IMR-90 (cell line): Measurements from ENCODE around the gene SDR39U1.

Experiments used
- BHLHE40 ChIP-seq: fragments of 150-350 bp; IDR thresholded peaks from 2 replicates; pipeline ENCODE4 v1.6.1; 2016; ENCODE audit warnings: mild to moderate bottlenecking, low read depth, low read length
- CTCF ChIP-seq: conservative IDR thresholded peaks from 2 replicates; pipeline ENCODE4 v1.5.1; 2012; ENCODE audit warnings: mild to moderate bottlenecking, low read depth, low read length, improper control_type of control experiment
- ELK1 ChIP-seq: fragments of 150-350 bp; IDR thresholded peaks from 2 replicates; pipeline ENCODE4 v1.6.1; 2016; ENCODE audit warnings: low read depth, mild to moderate bottlenecking, low read length, moderate library complexity, borderline replicate concordance
- MXI1 ChIP-seq: IDR thresholded peaks from 2 replicates; pipeline ENCODE4 v1.6.1; 2012; ENCODE audit warnings: low read depth, mild to moderate bottlenecking, low read length, moderate library complexity, borderline replicate concordance
- POLR2A ChIP-seq: IDR thresholded peaks from 2 replicates; pipeline ENCODE4 v1.6.1; 2012; ENCODE audit warnings: mild to moderate bottlenecking, low read depth, low read length
- RCOR1 ChIP-seq: IDR thresholded peaks from 2 replicates; pipeline ENCODE4 v1.6.1; 2012; ENCODE audit warnings: mild to moderate bottlenecking, low read length, improper control_type of control experiment; ENCODE audit not compliant: insufficient replicate concordance
- SMC3 ChIP-seq: fragments of 150-350 bp; IDR thresholded peaks from 2 replicates; pipeline ENCODE4 v1.6.1; 2016; ENCODE audit warnings: low read depth, mild to moderate bottlenecking, antibody characterized with exemption, low read length, moderate library complexity
- USF2 ChIP-seq: fragments of 150-350 bp; IDR thresholded peaks from 2 replicates; pipeline ENCODE4 v1.6.1; 2017; ENCODE audit warnings: mild to moderate bottlenecking, antibody characterized with exemption, low read length, low read depth

DNA sequence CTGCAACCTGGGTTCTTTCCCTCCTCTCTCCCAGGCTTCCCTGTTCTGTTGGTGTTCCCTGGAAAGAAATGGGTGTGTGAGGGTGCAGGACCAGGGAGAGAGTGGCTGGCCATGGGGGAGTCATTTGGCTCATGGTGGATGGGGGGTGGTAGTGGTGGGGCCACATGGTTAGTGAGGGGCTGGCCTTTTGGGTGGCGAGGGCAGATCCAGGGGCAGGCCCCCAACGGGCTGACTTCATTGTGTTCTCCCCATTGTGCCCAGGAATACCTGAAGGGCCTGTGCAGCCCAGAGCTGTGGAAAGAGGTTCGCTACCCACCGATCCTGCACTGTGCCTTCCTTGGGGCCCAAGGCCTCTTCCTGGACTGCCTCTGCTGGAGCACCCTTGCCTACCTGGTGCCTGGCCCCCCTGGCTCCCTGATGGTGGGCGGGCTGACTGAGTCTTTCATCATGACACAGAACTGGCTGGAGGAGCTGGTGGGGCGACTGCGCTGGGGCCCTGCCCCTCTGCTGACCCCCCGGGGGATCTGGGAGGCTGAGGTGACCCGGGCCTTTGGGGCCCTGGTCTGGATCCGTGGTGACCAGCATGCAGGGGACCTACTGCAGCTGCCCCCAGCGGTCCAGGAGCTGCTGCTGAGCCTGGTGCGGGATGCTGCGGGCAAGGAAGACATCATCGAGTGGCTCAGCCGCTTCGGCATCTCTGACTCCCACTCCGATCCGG lies 34.8 kb downstream of the SDR39U1 start:
- TF ChIP-seq CTCF (no peak), POLR2A (no peak), USF2 (no peak), RCOR1 (no peak), ELK1 (no peak), BHLHE40 (no peak), SMC3 (no peak), MXI1 (no peak)
